Endothelial cell of umbilical vein (primary cell): Measurements from ENCODE around the gene DIAPH3. TPM values are rescaled to one million over a fixed set of nuclear protein-coding genes. Genes with fewer than 3 reads are reported as not detected.

Experiments used
- BruUV-seq: library from RNA; stranded (reverse); fragments of 400-500 nt; replicated peaks from 2 replicates; lab custom pipeline; 2021; lab: Mats Ljungman, UMichigan
- CTCF ChIA-PET: fragments of 300-600, 350-600 bp; sonication (Branson Sonifier 250); formaldehyde crosslinking; loops from one replicate; lab custom pipeline; 2021; ENCODE audit warnings: antibody characterized with exemption, inconsistent platforms; lab: Charles Lee
- POLR2A ChIA-PET: fragments of 300-600, 350-600 bp; sonication (Branson Sonifier 250); formaldehyde crosslinking; loops from one replicate; lab custom pipeline; 2021; ENCODE audit warnings: antibody characterized with exemption, inconsistent platforms; lab: Charles Lee
- DNase-seq: peaks from one replicate; pipeline ENCODE4 v3.0.0-alpha.2; 2011; ENCODE audit warnings: low read depth, low spot score
- FAIRE-seq: peaks from 2 replicates; lab custom pipeline; 2011; peaks lifted over from hg19 to GRCh38; lab: Jason Lieb, UNC
- H2AFZ ChIP-seq: 2 replicates; pipeline ENCODE4 v1.6.0; 2012; ENCODE audit warnings: low read depth, low read length, control low read depth, inconsistent platforms
- H3K27ac ChIP-seq: 2 replicates; pipeline ENCODE4 v1.5.1; 2011; ENCODE audit warnings: low read depth, mild to moderate bottlenecking, control low read depth, low read length, moderate library complexity; ENCODE audit not compliant: insufficient read depth
- H3K27me3 ChIP-seq, 2 experiments: 2 replicates each; pipeline versions ENCODE4 v1.6.0 to v1.6.1; 2011; ENCODE audit warnings: low read length in 2 of 2, mixed read lengths in 1 of 2; ENCODE audit not compliant: control insufficient read depth in 2 of 2, insufficient read depth in 2 of 2
- H3K36me3 ChIP-seq, 2 experiments: 2 replicates in 1 of 2; 3 replicates in 1 of 2; pipeline ENCODE4 v1.5.1; 2011; ENCODE audit warnings: low read length in 2 of 2, mild to moderate bottlenecking in 1 of 2, moderate library complexity in 1 of 2; ENCODE audit not compliant: control insufficient read depth in 2 of 2, insufficient read depth in 2 of 2; ENCODE audit errors: extremely low read depth in 1 of 2
- H3K4me1 ChIP-seq: 3 replicates; pipeline ENCODE4 v1.5.1; 2011; ENCODE audit warnings: mild to moderate bottlenecking, low read length; ENCODE audit not compliant: control insufficient read depth, insufficient read depth; ENCODE audit errors: extremely low read depth
- H3K4me2 ChIP-seq: 2 replicates; pipeline ENCODE4 v1.6.1; 2011; ENCODE audit warnings: low read length, control low read depth, mixed read lengths; ENCODE audit not compliant: insufficient read depth
- H3K4me3 ChIP-seq, 3 experiments: fragments of 200-600 bp in 1 of 3; sonication (generic), shearing (Covaris generic) in 1 of 3; replicated peaks in 1 of 3; 2 replicates each; pipeline ENCODE4 v1.5.1; 2011 to 2016; ENCODE audit warnings: control low read depth in 3 of 3, low read length in 3 of 3, mild to moderate bottlenecking in 2 of 3, inconsistent platforms in 1 of 3, low read depth in 1 of 3, moderate library complexity in 1 of 3; ENCODE audit not compliant: insufficient read depth in 1 of 3
- H3K79me2 ChIP-seq: 2 replicates; pipeline ENCODE4 v1.6.0; 2012; ENCODE audit warnings: low read length, inconsistent platforms; ENCODE audit not compliant: control insufficient read depth, insufficient read depth
- H3K9ac ChIP-seq: replicated peaks from 2 replicates; pipeline ENCODE3; 2011; ENCODE audit warnings: low read length, control low read depth; ENCODE audit not compliant: insufficient read depth; ENCODE audit errors: extremely low read depth
- H3K9me1 ChIP-seq: replicated peaks from 3 replicates; pipeline ENCODE4 v1.6.0; 2011; ENCODE audit warnings: mild to moderate bottlenecking, low read length; ENCODE audit not compliant: control insufficient read depth, insufficient read depth; ENCODE audit errors: extremely low read depth
- H3K9me3 ChIP-seq: replicated peaks from 2 replicates; pipeline ENCODE4 v1.5.1; 2012; ENCODE audit warnings: low read length, inconsistent platforms; ENCODE audit not compliant: control insufficient read depth, insufficient read depth
- H4K20me1 ChIP-seq: replicated peaks from 2 replicates; pipeline ENCODE3; 2011; ENCODE audit warnings: mild to moderate bottlenecking, low read length; ENCODE audit not compliant: control insufficient read depth, insufficient read depth; ENCODE audit errors: extremely low read depth
- CTCF ChIP-seq, 2 donors: IDR thresholded peaks; 1 replicate in 1 of 2; 2 replicates in 1 of 2; pipeline ENCODE4 v1.5.1; 2011; ENCODE audit warnings: low read length in 2 of 2, mild to moderate bottlenecking in 2 of 2, moderate library complexity in 2 of 2, control low read depth in 1 of 2, inconsistent platforms in 1 of 2, low read depth in 1 of 2; ENCODE audit not compliant: insufficient read depth in 1 of 2; ENCODE audit errors: extremely low read depth in 1 of 2
- EZH2 ChIP-seq: IDR thresholded peaks from 2 replicates; pipeline ENCODE4 v1.6.1; 2012; ENCODE audit warnings: borderline replicate concordance, low read depth, mild to moderate bottlenecking, moderate library complexity, low read length, inconsistent platforms; ENCODE audit not compliant: severe bottlenecking
- FOS ChIP-seq: IDR thresholded peaks from 2 replicates; pipeline ENCODE4 v1.6.1; 2011; ENCODE audit warnings: mild to moderate bottlenecking, low read length, moderate library complexity, borderline replicate concordance; ENCODE audit not compliant: insufficient read depth
- GATA2 ChIP-seq: IDR thresholded peaks from 2 replicates; pipeline ENCODE4 v1.7.0; 2011; ENCODE audit warnings: low read depth, mild to moderate bottlenecking, moderate library complexity, mixed read lengths, low read length; ENCODE audit not compliant: insufficient read length, insufficient read depth
- JUN ChIP-seq: IDR thresholded peaks from 2 replicates; pipeline ENCODE4 v1.6.1; 2011; ENCODE audit warnings: borderline replicate concordance, low read depth; ENCODE audit not compliant: insufficient read length, insufficient read depth
- MAX ChIP-seq: IDR thresholded peaks from 2 replicates; pipeline ENCODE4 v1.6.1; 2011; ENCODE audit not compliant: insufficient read depth, insufficient read length
- MYC ChIP-seq: IDR thresholded peaks from one replicate; pipeline ENCODE4 v1.6.1; 2011; ENCODE audit warnings: mild to moderate bottlenecking, low read depth, low read length
- POLR2A ChIP-seq: IDR thresholded peaks from 2 replicates; pipeline ENCODE4 v1.6.1; 2012; ENCODE audit warnings: low read depth, mild to moderate bottlenecking, control low read depth, low read length
- POLR2AphosphoS5 ChIP-seq: IDR thresholded peaks from 2 replicates; pipeline ENCODE4 v1.6.1; 2012; ENCODE audit warnings: low read depth, mild to moderate bottlenecking, control low read depth, low read length, moderate library complexity; ENCODE audit not compliant: insufficient read depth
- dilution Hi-C: fragments of 300-500 bp; cut with MboI; formaldehyde crosslinking; loops from one replicate; pipeline ENCODE4 v1.15.0; 2019; ENCODE audit warnings: low sequenced_read_pairs; ENCODE audit not compliant: extremely low pct_ligation_motif_present
- intact Hi-C: fragments of 100-400 bp; cut with micrococcal nuclease; formaldehyde crosslinking; loops from one replicate; pipeline ENCODE4 v1.10.0; 2022
- polyA plus RNA-seq, 4 experiments: library from polyadenylated mRNA; depleted of rRNA in 3 of 4; stranded (reverse) in 3 of 4; unstranded in 1 of 4; fragments of >200 nt; gene quantifications; 2 replicates each; pipeline versions ENCODE4 v1.2.1 to v1.2.3, GENCODE V29; 2011 to 2012; ENCODE audit warnings: missing spikeins in 1 of 4
- total RNA-seq: library from RNA; stranded (reverse); gene quantifications from 2 replicates; pipeline ENCODE4 v1.2.3, GENCODE V29; 2021

DIAPH3 gene
- total and polyA plus RNA-seq, 2 donors (not counting 3 experiments of a cell fraction or from before 2014, with no cell fraction given), result 9.9 to 44.0 TPM

GRCh38 chr13:60139272-60139671 is 24.5 kb downstream of the DIAPH3 start:
- CTCF ChIA-PET, result interaction anchor here (1.9 kb wide), 1 partner anchor 10 kb away, joined by 4 read pairs; no protein-coding TSS in a partner anchor
- Histone ChIP-seq H3K9ac (no peak overlapping the region), H3K27me3 (no peaks in the 10 kb centered on the region), H3K4me3 (no peak overlapping the region), H3K36me3 (no peaks in the 10 kb centered on the region), H3K4me1 (peaks cover 19% of the 10 kb centered on the region), H3K9me1 (no peaks in the 10 kb centered on the region), H2AFZ (no peak overlapping the region), H3K4me2 (no peak overlapping the region), H3K27ac (no peak overlapping the region), H3K9me3 (no peaks in the 10 kb centered on the region), H3K79me2 (peaks cover 84% of the 10 kb centered on the region), H4K20me1 (no peaks in the 10 kb centered on the region)
- TF ChIP-seq MYC (no peak), GATA2 (no peak)
- intact Hi-C loops (no loop called here), dilution Hi-C loops (no loop called here)
- no TSS peak for BruUV-seq
- POLR2A ChIA-PET, result no interaction called here
- FAIRE-seq (no peak), DNase-seq (no peak)

GRCh38 chr13:60138674-60139073 is 25.1 kb downstream of the DIAPH3 start:
- dilution Hi-C loops, result no loop called here
- intact Hi-C loops, result no loop called here
- H3K79me2 ChIP-seq, result peaks cover 82% of the 10 kb centered on the region
- ChIA-PET POLR2A (no interaction called here), CTCF (interaction anchor here (1.1 kb wide), 1 partner anchor 12 kb away, joined by 4 read pairs; no protein-coding TSS in a partner anchor)
- no peak overlapping the region for H3K4me2 ChIP-seq
- no peaks in the 10 kb centered on the region for H3K27me3 ChIP-seq
- FAIRE-seq (no peak), DNase-seq (no peak)
- no TSS peak for BruUV-seq
- no peaks in the 10 kb centered on the region for H4K20me1 ChIP-seq
- TF ChIP-seq POLR2AphosphoS5, result no peak
- no peak for TF ChIP-seq EZH2
- TF ChIP-seq MYC, result no peak
- TF ChIP-seq CTCF (IDR thresholded peaks at IDR 0.05; ENCODE audit: extremely low read depth in 1 of 2, insufficient read depth in 1 of 2, low read depth in 1 of 2, low read length in 2 of 2), result no peak
- TF ChIP-seq MAX, result no peak
- TF ChIP-seq JUN, result no peak
- TF ChIP-seq FOS, result no peak
- no peak for TF ChIP-seq POLR2A
- no peak for TF ChIP-seq GATA2
- no peaks in the 10 kb centered on the region for H3K36me3 ChIP-seq
- H3K9me3 ChIP-seq, result no peaks in the 10 kb centered on the region
- no peak overlapping the region for H3K4me3 ChIP-seq
- no peak overlapping the region for H3K9ac ChIP-seq
- H2AFZ ChIP-seq, result no peak overlapping the region
- no peaks in the 10 kb centered on the region for H3K9me1 ChIP-seq
- H3K27ac ChIP-seq, result no peak overlapping the region
- H3K4me1 ChIP-seq, result peaks cover 13% of the 10 kb centered on the region
